ENCODE results near the gene RUVBL2.

RUVBL2 gene

DNA sequence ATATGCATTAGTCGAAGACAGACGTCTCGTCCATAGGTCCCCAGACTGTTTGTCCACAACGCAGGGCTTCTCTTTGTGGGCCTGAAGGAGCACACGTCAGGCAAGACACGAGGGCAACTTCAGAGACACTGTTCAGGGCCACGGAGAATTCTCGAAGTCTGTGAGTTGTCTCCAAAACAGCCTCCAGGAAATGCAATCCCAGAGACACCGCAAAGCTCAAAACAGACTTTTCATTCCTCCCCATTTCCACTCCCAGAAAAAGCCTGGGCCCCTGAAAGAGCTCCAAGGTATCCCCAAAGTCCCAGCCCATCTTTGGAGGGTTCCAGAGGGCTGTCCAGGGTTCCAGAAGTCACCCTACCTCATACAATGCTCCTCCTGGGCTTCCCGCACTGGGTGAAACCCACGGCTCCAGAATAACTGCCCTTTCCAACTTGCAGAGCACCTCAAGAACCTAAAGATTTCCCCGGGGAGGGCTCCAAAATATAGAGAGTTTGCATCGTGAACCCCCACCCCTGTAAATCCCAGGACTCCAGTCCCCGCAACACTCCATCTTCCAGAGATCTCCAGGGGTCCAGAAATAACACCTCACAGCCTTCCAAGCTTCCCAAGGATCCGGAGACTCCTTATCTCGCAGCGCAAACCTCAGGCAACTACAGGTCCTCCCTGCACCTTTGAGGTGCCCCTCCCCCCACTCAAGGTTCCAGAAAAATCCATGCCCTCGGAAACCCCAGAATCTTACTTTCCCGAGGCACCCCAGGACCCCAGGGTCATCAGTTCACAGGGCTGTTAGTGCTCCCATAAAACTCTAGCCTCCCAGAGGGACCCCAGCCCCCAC lies 29.3 kb upstream of the RUVBL2 start:
- no peak for DNase-seq

DNA sequence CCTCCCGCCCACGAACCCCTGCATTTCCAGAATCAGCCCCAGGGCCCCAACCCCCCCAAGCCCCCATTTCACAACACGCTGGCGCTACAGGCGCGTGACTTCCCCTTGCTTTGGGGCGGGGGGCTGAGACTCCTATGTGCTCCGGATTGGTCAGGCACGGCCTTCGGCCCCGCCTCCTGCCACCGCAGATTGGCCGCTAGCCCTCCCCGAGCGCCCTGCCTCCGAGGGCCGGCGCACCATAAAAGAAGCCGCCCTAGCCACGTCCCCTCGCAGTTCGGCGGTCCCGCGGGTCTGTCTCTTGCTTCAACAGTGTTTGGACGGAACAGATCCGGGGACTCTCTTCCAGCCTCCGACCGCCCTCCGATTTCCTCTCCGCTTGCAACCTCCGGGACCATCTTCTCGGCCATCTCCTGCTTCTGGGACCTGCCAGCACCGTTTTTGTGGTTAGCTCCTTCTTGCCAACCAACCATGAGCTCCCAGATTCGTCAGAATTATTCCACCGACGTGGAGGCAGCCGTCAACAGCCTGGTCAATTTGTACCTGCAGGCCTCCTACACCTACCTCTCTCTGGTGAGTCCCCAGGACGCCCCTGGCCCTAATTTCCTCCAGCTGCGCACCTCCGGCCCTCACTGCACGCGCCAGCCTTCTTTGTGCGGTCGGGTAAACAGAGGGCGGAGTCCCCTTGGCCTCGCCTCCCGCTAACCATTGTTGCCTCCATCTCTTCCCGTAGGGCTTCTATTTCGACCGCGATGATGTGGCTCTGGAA lies 28.5 kb upstream of the RUVBL2 start, which contains the start of gene FTL:
Gene FTL, plus strand, starts transcription at position 270 of the 766 bp plus-strand sequence. Its CDS starts 199 bp downstream, at position 469.
- peak; percentile 94 for DNase-seq

DNA sequence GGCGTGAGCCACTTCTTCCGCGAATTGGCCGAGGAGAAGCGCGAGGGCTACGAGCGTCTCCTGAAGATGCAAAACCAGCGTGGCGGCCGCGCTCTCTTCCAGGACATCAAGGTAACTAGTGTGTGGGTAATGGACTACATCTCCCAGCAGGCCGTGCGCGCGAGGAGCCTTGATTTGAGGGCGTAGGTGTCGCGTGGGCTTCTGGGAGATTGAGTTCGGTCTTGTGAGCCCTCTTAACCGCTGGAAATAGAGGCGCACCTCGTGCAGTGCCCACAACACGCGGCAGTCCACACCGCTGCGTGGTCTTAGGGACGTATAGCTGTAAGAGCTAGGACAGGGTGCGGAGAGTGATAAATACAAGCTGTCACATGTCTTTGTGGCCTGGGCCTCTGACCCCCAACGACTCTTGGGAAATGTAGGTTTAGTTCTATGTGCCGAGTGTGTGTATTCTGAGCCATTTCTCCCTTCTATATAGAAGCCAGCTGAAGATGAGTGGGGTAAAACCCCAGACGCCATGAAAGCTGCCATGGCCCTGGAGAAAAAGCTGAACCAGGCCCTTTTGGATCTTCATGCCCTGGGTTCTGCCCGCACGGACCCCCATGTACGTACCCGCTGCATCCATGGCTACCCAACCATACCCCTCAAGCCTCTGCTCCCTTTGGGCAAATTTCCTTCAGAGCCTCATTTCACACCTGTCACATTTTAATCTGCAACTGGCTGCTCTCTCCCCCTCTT lies 27.7 kb upstream of the RUVBL2 start:
- peak; percentile 93 for DNase-seq

DNA sequence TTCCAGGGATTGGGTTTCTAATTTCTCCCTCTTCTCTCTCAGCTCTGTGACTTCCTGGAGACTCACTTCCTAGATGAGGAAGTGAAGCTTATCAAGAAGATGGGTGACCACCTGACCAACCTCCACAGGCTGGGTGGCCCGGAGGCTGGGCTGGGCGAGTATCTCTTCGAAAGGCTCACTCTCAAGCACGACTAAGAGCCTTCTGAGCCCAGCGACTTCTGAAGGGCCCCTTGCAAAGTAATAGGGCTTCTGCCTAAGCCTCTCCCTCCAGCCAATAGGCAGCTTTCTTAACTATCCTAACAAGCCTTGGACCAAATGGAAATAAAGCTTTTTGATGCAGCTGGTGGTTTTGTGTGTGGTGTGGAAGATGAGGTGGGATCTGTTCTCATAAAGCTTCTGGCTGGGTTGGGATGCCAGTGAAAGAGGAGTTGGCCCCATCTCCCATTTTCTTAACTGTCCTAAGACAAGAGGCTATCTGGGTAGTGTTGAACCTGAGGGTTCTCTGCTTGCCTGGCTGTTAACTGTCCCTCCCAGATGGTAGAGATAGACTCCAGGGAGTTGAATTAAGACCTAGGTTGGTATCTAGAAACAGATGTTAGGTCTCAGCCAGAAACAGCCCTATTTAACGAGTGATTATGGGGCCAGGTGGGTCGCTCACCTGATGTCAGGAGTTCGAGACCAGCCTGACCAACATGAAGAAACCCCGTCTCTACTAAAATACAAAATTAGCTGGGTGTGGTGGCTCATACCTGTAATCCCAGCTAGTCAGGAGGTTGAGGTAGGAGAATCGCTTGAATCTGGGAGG lies 26.9 kb upstream of the RUVBL2 start:
- no peak for DNase-seq

DNA sequence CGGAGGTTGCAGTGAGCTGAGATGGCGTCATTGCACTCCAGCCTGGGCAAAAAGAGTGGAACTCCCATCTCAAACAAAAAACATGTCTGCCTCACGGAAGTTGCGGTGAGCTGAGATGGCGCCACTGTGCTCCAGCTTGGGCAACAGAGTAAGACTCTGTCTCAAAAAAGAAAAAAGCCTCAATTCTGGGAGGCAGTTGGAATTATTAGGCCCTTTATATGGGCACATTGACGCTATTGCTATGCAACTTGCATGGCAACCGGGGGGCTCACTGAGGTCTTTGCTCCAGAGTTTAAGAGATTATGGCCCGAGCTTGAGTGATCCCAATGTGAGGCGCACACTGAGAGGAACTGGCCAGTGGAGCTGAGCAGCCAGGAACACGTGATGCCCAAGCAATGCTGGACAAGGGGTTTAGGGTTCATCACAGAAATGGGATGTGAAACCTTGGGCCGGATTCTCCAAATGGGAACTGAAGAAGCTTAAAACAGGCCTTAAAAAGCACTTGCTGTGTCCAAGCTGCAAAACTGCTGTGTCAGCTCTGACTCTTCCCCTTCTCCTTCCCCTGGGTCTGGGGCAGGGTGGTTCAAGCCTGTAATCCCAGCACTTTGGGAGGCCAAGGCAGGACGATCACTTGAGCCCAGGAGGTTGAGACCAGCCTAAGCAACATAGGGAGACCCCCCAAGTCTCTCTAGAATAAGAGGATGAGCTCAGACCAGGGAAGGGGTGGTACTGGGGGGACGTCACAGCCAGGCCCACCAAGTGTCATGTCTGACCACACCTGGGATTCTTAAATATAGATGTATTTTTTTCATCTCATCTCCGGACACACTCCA lies 26.1 kb upstream of the RUVBL2 start:
- DNase-seq: no peak

DNA sequence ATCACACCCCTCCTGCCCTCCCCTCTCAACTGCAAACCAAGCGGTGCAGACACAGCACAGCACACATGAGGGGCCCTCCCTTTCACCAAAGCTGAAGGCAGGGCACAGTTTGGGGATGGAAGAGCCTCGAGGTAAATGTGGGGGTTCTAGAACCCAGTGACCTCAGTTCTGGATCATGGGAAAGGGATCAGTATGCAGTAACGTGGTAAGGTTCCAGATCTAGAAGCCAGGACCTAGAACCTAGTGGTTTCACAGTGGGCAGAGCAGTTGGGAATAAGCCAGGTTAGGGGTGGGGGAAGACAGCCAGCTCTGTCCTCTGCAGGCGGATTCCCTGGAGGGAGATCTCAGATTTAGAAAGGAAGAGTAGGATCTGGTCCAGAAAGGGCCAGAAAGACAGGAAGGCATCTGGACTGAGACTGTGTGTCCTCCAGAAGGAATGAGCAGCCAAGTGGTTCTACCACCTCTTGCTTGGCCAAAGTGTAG lies 25.5 kb upstream of the RUVBL2 start:
- no peak for DNase-seq

DNA sequence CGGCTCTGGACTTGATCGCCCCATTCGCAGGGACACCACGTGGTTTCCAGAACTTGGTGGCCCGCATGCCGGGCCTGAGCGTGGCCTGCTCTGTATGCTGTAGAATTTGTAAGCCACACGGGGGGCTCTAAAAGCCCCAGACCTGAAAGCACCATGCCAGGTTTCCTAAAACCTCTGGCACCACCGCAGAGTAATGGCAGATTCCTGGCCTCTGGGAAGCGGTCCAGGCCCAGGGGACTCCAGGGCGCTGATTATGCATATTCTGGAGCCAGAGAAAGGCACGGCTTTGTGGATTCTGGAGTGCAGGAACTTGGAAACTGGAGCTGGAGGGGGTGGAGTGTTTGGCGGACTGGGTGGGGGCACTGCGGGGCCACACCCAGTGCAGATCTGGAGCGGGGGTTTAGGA lies 24.9 kb upstream of the RUVBL2 start:
- DNase-seq: no peak

DNA sequence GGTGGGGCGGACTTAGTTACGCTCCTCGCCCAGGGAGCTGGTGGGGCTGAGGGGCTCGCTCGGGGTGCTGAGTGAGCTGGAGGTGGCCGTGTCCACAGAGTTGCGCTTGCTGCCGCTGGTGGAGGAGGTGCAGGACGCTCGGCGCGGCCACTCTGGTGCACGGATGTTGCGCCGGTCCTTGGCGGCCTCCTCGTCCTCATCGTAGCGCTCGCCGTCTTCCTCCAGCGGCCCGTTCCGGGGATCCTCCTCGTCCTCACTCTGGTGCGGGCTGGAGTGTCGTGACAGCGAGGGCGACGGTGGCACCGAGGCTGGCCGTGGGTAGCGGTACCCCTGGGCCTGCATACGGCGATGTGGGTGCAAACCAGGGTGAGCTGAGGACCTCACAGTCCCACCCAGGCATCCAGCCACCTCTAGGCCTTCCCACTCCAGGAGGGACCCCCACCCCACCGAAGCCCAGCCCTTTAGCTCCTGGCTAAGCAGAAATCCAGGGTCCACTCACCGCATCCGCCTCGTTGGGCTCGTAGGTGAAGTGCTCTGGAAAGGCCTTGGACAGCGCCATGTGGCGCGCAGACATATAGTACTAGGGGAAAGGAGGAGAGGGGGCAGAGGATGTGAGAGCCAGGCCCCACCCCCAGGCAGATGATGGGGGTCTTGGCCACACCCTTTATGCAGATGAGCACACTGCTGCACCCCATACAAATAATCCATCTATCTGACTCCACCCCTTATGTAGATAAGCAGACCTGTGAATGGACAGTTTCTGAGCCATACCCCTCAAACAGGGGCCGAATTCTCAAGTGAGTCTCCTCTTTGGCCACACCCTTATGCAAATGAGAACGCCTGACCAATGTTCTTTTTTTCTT lies 24.2 kb upstream of the RUVBL2 start:
- no peak for DNase-seq

DNA sequence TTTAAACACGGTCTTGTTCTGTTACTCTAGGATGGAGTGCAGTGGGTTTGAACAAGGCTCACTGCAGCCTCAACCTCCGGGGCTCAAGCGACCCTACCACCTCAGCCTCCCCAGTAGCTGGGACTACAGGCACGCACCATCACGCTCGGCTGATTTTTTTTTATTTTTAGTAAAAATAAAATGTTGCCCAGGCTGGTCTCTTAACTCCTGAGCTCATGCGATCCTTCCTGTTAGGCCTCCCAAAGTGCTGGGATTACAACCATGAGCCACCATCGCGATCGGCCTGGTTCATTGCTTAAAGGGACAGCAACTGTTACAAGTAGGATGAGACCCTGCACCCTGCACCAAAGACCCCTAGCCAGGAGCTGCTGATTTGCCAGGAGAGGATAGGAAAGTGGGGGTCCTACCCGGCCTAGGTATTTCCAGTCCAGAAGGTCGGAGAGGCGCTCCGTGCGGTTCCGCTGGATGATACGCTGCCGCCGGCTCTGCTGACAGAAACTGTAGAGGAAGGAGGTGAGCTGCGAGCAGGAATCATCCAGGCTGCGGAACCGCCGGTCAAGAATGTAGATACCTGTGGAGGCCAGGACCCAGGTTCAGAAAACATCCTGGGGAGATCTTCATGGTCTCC lies 23.4 kb upstream of the RUVBL2 start:
- DNase-seq: no peak

DNA sequence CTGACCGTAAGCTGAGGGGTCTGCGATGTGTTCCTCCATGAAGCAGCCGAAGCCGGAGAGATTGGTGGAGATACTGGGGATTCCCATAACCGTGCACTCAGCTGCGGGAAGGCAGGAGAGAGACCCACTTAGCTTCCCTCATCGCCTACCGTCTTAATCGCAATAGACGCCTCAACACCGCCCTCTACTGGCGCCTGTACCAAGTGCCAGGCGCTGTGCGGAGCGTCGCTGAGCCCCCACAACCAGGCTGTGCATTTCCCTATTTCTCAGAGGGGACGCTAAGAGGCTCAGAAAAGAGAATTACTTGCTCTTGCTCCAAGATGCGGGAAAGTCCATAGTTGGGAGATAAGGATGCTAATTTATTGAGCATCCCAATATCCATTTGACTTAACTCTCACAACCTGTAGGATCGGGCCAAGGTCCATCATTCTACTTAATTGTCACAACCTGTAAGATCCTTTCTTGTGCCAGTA lies 22.7 kb upstream of the RUVBL2 start:
- peak; percentile 95 for DNase-seq

DNA sequence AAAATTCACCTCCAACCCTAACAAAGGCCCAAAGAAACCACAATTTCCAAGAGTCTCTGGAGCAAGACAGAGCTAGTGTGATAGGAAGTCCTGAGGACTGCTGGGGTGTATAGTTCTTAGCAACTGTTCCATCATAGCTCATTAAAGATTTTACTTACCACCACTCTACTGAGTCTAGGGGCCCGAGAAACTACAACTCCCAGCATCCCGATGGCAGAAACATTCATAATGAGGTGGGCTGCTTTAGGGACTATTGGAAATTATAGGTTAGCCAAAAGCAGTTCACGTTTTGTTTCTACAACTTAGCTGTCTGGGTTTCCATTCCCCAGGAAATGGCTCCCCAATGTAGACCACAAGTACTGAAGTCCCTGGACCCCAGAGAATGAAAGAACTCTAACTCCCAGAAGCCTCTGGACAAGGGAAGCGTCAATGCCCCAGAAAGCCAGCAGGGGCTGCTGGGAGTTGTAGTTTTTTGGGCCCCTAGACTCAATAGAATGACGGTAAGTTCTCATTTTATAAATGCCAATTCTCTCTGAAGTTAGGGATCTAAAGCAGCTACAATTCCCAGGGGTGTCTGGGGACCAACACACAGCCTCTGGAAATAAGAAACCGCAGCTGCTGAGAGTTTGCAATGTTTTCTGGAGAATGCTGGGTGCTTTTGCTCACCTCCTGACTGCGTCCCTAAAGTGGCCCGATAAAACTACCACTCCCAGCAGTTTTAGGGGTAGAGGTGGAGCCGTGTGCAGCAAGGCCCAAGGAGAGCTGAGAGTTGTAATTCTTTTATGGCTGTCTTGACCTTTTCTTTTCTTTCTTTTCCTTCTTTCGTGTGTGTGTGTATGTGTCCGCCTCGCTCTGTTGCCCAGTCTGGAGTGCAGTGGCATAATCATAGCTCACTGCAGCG lies 17.5 kb upstream of the RUVBL2 start:
- no peak for DNase-seq

DNA sequence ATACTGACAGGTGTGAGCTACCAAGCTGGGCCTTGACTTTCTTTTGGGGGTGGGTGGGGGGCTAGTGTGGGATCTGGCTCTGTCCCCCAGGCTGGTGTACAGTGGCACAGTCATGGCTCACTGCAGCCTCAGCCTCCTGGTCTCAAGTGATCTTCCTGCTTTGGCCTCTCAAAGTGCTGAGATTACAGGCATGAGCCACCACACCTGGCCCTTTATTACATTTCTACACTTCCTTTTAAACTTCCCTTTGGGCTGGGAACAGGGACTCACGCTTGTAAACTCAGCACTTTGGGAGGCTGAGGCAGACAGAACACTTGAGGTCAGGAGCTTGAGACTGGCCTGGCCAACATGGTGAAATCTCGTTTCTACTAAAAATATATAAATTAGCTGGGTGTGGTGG lies 16.6 kb upstream of the RUVBL2 start:
- no peak for DNase-seq

DNA sequence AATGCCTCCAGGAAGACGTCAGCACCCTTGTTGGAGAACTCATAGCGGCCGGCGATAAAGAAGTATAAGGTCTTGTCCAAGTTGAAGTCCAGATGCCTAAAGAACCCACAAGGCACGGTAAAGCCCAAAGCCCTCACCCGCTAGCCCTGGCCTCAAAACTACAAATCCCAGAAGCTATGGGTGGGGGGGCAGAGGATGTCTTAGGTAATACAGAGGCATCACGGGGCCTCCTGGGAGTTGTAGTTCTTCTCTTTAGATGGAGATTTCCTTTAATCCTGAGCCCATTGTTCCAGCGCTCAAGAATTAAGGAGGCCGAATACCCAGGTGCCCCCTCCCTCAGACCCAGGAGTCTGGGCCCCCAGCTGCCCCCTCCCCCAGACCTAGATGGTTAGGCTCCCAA lies 11.4 kb upstream of the RUVBL2 start:
- no peak for DNase-seq

DNA sequence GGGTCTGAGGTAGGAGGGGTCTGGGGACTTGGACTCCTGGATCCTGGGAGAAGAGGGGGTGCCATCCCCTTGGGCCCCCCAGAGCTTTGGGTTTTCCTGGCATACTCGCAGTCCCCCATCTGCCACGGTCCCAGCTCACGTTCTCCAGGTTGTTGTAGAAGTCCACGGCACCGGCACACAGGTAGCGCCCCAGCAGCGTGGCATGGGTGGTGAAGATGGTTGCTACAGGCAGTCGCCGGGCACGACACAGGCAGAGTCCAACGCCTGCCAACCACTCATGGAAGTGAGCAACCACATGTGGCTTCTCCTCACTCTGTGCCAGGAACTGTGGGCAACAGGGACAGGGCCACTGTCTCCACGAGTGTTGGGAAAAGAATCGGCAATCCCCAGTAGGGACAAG lies 8.0 kb upstream of the RUVBL2 start:
- no peak for DNase-seq

DNA sequence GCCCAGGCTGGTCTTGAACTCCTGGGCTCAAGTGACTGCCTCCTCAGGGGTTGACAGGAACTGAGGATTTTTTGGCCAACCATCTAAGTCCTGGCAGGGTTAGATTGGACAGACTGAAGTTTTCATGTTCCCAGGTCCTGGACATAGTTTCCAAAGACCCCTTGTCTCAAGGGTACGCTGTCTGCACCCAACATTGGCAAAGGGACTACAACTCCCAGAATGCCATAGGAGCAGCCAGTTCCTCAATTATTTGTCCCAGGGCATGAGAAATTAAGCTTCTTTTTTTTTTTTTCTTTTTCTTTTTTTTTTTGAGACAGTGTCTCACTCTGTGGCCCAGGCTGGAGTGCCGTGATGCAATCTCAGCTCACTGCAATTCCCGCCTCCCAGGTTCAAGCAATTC lies 7.5 kb upstream of the RUVBL2 start:
- no peak for DNase-seq

DNA sequence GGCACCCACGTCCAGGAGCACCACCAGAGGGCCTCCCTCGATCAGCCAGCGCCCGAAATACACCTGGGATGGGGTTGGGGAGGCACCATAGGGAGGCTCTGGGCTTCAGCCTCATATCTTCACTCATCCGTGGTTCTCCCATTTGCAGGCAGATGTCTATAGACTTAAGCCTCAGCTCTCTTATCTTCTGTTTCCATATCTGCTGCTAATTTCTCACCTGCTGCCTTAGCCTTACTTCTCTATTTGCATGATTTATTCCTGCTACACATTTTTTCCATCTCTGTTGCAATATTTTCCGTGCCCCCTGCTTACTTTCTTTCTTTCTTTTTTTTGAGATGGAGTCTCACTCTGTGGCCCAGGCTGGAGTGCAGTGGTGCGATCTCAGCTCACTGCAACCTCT lies 6.4 kb upstream of the RUVBL2 start:
- no peak for DNase-seq

DNA sequence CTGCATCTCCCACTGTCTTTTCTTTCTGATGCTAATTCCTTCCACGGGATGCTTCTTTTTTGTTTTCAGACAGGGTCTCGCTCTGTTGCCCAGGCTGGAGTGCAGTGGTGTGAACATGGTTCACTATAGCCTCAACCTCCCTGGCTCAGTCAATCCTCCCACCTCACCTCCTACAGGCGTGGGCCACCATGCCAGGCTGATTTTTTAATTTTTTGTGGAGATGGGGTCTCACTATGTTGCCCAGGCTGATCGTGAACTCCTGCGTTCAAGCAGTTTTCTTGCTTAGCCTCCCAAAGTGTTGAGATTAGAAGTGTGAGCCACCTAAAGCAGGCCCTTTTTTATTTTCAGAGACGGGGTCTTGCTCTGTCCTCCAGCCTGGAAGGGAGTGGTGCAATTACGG lies 5.4 kb upstream of the RUVBL2 start:
- no peak for DNase-seq

DNA sequence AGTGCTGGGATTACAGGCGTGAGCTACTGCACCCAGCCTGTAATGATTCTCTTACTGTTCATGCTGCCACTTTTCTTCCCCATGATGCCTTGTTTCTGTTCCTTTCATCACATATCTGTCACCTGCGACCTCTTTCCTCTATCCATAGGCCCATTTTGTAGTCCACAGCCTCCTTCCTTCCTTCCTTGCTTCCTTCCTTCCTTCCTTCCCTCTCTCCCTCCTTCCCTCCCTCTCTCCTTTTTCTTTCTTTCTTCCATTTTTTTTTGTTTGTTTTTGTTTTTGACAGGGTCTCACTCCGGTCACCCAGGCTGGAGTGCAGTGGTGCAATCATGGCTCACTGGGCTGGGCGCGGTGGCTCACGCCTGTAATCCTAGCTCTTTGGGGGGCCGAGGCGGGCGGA lies 4.8 kb upstream of the RUVBL2 start:
- DNase-seq: no peak
